Activated gamma-delta T cell treated with Interleukin-2 at 50 U/mL for 16 hours (primary cell): ENCODE results near the gene CCR6.
"Not testable (repeated sequence)": the region's sequence is repeated elsewhere in the genome, so short reads cannot be mapped to it uniquely, and the experiment has no call there.

Experiments
- DNase-seq: peaks from one replicate; pipeline ENCODE4 v3.0.0-alpha.2; 2020

CCR6 gene

DNA sequence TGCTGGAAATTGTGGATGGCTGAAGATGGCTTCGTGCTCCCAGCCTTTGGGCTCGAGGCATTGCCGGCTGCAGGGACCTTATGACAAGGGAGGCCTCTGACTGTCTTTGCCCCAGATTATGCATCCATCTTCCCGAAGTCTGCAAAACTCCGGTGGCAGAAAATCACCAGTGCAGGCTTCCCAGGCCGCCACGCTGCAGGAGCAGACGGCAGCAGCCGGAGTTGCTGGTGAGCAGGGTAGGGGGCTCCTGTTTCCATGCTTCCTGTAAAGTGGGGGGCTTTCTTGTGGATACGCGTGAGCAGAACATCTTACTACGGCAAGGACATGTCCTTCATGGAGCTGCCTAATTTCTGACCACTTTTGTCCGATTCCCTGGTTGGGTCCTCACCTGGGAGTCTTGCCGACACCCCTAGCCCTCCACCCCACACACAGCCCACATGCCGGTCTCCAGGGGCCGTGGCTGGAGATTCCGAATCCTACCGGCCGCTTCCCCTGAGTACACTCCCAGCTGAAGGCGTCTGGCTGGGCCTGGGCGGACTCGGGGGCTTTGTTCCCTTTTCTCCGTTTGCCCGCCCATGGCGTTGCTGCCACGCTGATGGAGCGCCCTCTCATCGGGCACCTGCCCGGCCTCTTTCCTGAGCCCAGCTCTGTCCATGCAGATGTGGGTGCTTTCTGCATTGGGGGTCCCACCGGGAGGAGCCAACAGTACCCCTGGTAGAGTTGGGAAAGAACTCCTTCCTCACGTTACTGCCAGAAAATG, 56.2 kb downstream of the CCR6 start:
- DNase-seq: not testable (repeated sequence)

GRCh38 chr6:167180086-167180485, 57.2 kb downstream of the CCR6 start:
- not testable (repeated sequence) for DNase-seq

DNA sequence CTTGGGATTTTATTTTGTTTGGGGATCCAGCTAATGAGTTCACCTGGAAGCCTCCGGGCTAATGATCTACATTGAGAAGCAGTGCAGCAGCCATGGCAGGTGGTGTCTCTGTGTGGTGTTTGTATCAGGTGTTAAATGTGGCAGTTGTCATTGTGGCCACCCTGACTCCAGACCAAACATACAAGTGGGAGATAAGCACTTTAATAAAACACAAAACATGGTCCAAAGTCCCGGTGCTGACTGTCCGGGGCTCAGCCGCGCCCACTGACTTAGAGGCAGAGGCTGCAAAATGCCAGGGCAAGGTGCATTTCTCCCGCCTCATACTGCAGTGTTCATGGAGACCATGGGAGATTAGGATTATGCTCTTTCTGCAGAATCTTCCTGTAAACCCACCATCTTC, 58.5 kb downstream of the CCR6 start:
- DNase-seq: not testable (repeated sequence)

DNA sequence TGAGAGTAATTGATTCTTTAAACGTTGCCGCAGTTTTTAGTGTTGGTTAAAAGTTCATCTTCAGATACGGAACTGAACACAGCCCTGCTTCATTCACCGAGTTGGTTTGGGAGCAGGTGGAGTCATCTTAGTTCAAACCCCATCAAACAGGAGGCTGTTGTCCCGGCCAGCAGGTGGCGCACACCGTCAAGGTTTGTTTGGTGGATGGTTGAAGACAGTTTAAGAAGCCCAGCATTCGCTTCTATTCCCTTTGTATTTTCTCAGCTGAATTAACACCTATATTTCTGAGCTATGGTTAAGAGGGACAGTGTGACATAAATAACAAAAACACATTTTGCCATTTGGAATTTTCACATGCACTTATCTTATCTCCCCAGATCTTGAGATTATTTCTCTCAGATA, 60.0 kb downstream of the CCR6 start:
- DNase-seq: not testable (repeated sequence)

- not testable (repeated sequence) for DNase-seq
These were observed 62.2 kb downstream of the CCR6 start for GRCh38 chr6:167185101-167185500.

DNA sequence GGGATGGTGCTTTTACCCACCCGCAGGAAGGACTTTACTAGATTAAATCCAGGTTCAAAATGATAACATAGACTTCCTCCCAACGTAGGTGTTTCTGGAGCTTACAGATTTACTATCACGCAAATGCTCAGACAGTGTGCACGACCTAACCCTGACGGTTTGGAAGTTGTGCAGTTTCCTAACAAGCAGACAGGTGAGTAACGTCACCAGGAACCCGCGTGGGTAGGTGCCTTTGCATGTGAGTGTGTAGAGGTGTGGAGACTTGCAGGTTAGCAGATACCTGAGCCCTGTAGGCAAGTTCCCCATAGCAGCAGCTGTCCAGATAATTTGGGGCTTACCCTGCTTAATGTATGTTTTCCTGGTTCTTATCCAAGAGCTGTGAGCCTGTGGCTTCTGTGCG, 64.4 kb downstream of the CCR6 start:
- not testable (repeated sequence) for DNase-seq
